OCI-LY3 (cell line): ENCODE measurements around the gene EME1.

Experiments used
- H2AFZ ChIP-seq: fragments of 200-600, 300-600 bp; shearing (Covaris generic); 2 replicates; pipeline ENCODE4 v1.6.0; 2014; ENCODE audit warnings: antibody characterized with exemption, low read depth, low read length
- H3K27ac ChIP-seq: fragments of 200-600, 300-600 bp; sonication (generic); 2 replicates; pipeline ENCODE4 v1.5.1; 2014; ENCODE audit warnings: mild to moderate bottlenecking, low read length, moderate library complexity, mixed read lengths
- H3K27me3 ChIP-seq: fragments of 200-600, 300-600 bp; sonication (generic); 2 replicates; pipeline ENCODE4 v1.6.1; 2014; ENCODE audit warnings: low read depth, low read length, mixed read lengths
- H3K36me3 ChIP-seq: fragments of 200-600, 300-600 bp; sonication (generic); replicated peaks from 2 replicates; pipeline ENCODE3; 2014; ENCODE audit warnings: low read depth, low read length, mixed read lengths
- H3K4me1 ChIP-seq: fragments of 300-600, 200-600 bp; sonication (generic); 2 replicates; pipeline ENCODE4 v1.6.1; 2014; ENCODE audit warnings: low read length, mixed read lengths
- H3K4me2 ChIP-seq: fragments of 200-600, 300-600 bp; sonication (generic); 2 replicates; pipeline ENCODE4 v1.6.1; 2014; ENCODE audit warnings: low read length, mixed read lengths
- H3K4me3 ChIP-seq: fragments of 300-600, 200-600 bp; sonication (generic); 2 replicates; pipeline ENCODE4 v1.5.1; 2014; ENCODE audit warnings: antibody characterized with exemption, mild to moderate bottlenecking, low read length, moderate library complexity
- H3K79me2 ChIP-seq: fragments of 300-600, 200-600 bp; shearing (Covaris generic); 2 replicates; pipeline ENCODE4 v1.6.1; 2014; ENCODE audit warnings: mild to moderate bottlenecking, low read length, mixed read lengths
- H3K9ac ChIP-seq: fragments of 300-600, 200-600 bp; shearing (Covaris generic); 2 replicates; pipeline ENCODE4 v1.6.0; 2014; ENCODE audit warnings: mild to moderate bottlenecking, low read length, moderate library complexity
- H3K9me3 ChIP-seq: fragments of 200-600, 300-600 bp; shearing (Covaris generic); 2 replicates; pipeline ENCODE4 v1.6.1; 2014; ENCODE audit warnings: low read length, mixed read lengths; ENCODE audit not compliant: insufficient read depth
- H4K20me1 ChIP-seq: fragments of 200-600, 300-600 bp; sonication (generic); 2 replicates; pipeline ENCODE4 v1.6.1; 2016; ENCODE audit warnings: low read length, mixed read lengths; ENCODE audit not compliant: insufficient read depth
- EZH2phosphoT487 ChIP-seq: fragments of 200-600 bp; shearing (Covaris generic); IDR thresholded peaks from 2 replicates; pipeline ENCODE4 v1.6.1; 2018; ENCODE audit warnings: antibody characterized with exemption, mixed run types, low read depth
- TF ChIP-seq, protein P1 (sequence below): fragments of 200-600, 300-600 bp; sonication (generic); IDR thresholded peaks from 2 replicates; pipeline ENCODE4 v1.5.1; 2014; ENCODE audit warnings: antibody characterized with exemption, low read length, low read depth

Gene EME1

DNA sequence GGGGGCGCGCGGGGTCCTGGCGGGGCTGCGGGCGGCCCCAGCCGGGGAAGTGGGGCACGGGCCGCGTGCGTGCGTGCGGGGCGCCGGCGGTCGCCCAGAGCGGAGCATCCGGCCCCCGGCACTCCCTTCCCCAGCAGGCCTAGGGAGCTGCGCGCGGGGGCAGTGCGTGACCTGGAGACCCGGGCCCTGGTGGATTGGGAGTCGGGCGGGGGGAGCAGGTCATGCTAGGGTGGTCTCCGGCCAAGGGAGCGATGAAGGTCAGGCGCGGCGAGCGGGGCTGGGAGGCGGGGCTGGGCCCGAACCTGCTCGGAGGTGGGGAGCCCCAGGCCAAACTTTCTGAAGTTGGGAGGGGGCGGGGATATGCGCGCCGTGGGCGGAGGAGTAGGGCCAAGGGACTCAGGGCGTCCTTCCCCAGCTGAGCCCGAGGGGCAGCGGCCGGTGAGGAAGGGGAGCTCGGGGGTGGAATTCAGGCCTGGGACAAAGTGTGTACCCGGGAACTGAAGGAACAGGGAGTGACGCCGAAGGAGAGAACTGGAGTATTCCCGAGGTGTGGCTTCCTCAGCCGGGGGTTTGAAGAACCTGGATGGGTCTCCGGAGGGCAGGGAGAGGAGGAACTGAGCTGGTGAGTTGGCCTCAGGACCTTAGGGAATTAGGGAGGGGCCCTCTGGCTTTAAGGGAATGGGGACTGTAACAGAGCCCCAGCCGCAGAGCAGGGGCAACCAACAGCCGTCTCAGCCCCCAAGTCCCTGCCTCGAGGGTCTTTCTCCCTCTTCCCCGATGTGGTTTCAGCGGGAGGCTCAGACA lies 26.5 kb upstream of the EME1 start:
- Histone ChIP-seq H3K27ac (no peak overlapping the region), H4K20me1 (peaks cover 21% of the 10 kb centered on the region; the same call in 1 of the 2 replicates), H3K4me3 (peak overlapping the region; percentile 99), H3K9ac (peak overlapping the region; percentile 86), H2AFZ (no peak overlapping the region), H3K79me2 (peaks cover 25% of the 10 kb centered on the region), H3K9me3 (no peaks in the 10 kb centered on the region), H3K4me2 (peak overlapping the region; percentile 98), H3K36me3 (no peaks in the 10 kb centered on the region), H3K4me1 (peaks cover 16% of the 10 kb centered on the region), H3K27me3 (no peaks in the 10 kb centered on the region)
- TF ChIP-seq, protein P1, sequence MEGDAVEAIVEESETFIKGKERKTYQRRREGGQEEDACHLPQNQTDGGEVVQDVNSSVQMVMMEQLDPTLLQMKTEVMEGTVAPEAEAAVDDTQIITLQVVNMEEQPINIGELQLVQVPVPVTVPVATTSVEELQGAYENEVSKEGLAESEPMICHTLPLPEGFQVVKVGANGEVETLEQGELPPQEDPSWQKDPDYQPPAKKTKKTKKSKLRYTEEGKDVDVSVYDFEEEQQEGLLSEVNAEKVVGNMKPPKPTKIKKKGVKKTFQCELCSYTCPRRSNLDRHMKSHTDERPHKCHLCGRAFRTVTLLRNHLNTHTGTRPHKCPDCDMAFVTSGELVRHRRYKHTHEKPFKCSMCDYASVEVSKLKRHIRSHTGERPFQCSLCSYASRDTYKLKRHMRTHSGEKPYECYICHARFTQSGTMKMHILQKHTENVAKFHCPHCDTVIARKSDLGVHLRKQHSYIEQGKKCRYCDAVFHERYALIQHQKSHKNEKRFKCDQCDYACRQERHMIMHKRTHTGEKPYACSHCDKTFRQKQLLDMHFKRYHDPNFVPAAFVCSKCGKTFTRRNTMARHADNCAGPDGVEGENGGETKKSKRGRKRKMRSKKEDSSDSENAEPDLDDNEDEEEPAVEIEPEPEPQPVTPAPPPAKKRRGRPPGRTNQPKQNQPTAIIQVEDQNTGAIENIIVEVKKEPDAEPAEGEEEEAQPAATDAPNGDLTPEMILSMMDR = no peak
- TF ChIP-seq EZH2phosphoT487 = no peak

DNA sequence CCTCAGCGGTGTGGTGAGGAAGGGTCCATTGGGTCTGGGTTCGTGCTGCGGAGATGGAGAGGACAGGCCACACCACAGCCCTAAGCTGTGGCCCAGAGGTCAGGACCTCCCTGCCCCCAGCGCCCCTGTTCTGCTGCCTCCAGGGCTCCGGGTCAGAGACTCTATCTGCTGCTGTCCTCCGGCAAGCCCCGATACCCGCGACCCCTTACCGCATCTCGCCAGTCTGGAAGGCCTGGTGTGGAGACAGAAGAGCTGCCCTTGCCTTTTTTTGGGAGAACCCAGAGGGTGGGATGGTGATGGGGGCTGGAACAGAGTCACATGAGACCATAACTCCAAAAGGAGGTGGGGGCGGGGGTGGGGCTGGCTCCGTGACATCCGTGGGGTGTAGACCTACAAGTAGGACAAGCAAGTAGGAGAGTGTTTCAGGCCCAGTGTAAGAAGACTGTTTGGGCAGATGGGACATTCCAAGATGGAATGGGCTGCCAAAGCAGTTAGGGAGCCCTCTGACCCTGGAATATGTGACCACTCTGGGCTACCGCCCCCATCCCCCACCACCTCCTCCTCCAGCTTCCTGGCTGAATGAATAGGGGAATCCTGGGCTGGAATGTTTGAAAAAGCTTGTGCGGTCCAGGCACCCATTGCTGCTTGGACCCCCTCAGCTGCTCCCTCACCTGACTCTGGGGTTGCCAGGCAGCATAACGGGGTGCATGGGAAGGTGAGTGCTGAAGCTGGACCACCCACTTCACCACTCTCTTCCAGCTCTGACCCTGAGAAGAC lies 25.7 kb upstream of the EME1 start:
- H3K27ac ChIP-seq = no peak overlapping the region
- peaks cover 16% of the 10 kb centered on the region for H3K4me1 ChIP-seq

DNA sequence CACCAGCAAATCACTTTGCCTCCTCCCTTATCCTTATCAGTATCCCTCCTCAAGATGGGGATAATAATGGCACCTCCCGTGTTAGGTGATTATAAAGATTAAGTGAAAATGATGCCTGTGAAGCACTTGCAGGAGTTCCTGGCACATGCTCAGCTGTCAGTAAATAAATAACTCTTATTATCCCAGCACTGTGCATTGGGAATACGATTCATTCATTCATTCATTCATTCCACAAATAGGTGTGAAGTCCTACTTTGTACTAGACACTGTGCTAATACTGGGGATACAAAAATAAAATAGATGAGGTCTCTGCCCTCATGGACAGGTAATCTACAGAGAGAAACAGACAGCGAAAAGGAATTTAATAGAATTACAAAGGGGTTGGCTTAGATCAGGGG lies 25.1 kb upstream of the EME1 start:
- Histone ChIP-seq H3K4me2 (no peak overlapping the region), H4K20me1 (peaks cover 28% of the 10 kb centered on the region; the same call in 1 of the 2 replicates), H3K79me2 (peaks cover 25% of the 10 kb centered on the region), H3K9me3 (no peaks in the 10 kb centered on the region), H3K9ac (no peak overlapping the region), H3K27me3 (no peaks in the 10 kb centered on the region), H3K36me3 (no peaks in the 10 kb centered on the region), H2AFZ (no peak overlapping the region), H3K4me1 (peaks cover 16% of the 10 kb centered on the region), H3K27ac (no peak overlapping the region), H3K4me3 (no peak overlapping the region)
- TF ChIP-seq EZH2phosphoT487 = no peak
- TF ChIP-seq, protein P1 = no peak

More for the DNA sequence above, 25.7 kb upstream of the EME1 start:
- H3K9me3 ChIP-seq = no peaks in the 10 kb centered on the region
- peak overlapping the region; percentile 86 for H3K9ac ChIP-seq
- no peaks in the 10 kb centered on the region for H3K36me3 ChIP-seq
- no peak for TF ChIP-seq EZH2phosphoT487
- TF ChIP-seq, protein P1 = no peak
- H3K4me3 ChIP-seq = peak overlapping the region; percentile 99
- peaks cover 25% of the 10 kb centered on the region for H3K79me2 ChIP-seq
- H4K20me1 ChIP-seq = peaks cover 24% of the 10 kb centered on the region; the same call in 1 of the 2 replicates
- no peak overlapping the region for H2AFZ ChIP-seq
- peak overlapping the region; percentile 98 for H3K4me2 ChIP-seq
- H3K27me3 ChIP-seq = no peaks in the 10 kb centered on the region
